ENCODE data around the gene ARL6IP4. TPM values are rescaled to one million over a fixed set of nuclear protein-coding genes. Genes with fewer than 3 reads are reported as not detected.

The ARL6IP4 gene
- total RNA-seq, 1 donor from 2014 or later: 146 TPM

- Mint-ChIP-seq H3K27me3 (ENCODE audit: low read depth) (no peaks in the 10 kb centered on the region), H3K36me3 (ENCODE audit: low read depth) (peaks cover 3% of the 10 kb centered on the region), H3K4me1 (ENCODE audit: low read depth) (no peaks in the 10 kb centered on the region), H3K9me3 (ENCODE audit: low read depth) (no peaks in the 10 kb centered on the region), H3K4me3 (ENCODE audit: unreplicated experiment) (no peak overlapping the region), H3K27ac (ENCODE audit: unreplicated experiment) (no peak overlapping the region)
- TF ChIP-seq CTCF (IDR thresholded peaks at IDR 0.05): no peak
- DNase-seq (ENCODE audit: low spot score): peak; percentile 75
Measured at GRCh38 chr12:122995503-122996187, 15.2 kb downstream of the ARL6IP4 start.

GRCh38 chr12:122996188-122996601 is 15.7 kb downstream of the ARL6IP4 start:
- Mint-ChIP-seq H3K4me1 (ENCODE audit: low read depth) (no peaks in the 10 kb centered on the region), H3K4me3 (ENCODE audit: unreplicated experiment) (no peak overlapping the region), H3K9me3 (ENCODE audit: low read depth) (no peaks in the 10 kb centered on the region), H3K27me3 (ENCODE audit: low read depth) (no peaks in the 10 kb centered on the region), H3K27ac (ENCODE audit: unreplicated experiment) (no peak overlapping the region), H3K36me3 (ENCODE audit: low read depth) (peaks cover 3% of the 10 kb centered on the region)
- no peak for DNase-seq (ENCODE audit: low spot score)
- TF ChIP-seq CTCF (IDR thresholded peaks at IDR 0.05): no peak

GRCh38 chr12:122996621-122997342 is 16.3 kb downstream of the ARL6IP4 start:
- TF ChIP-seq CTCF (IDR thresholded peaks at IDR 0.05): no peak
- H3K36me3 Mint-ChIP-seq (ENCODE audit: low read depth): peaks cover 3% of the 10 kb centered on the region
- H3K9me3 Mint-ChIP-seq (ENCODE audit: low read depth): no peaks in the 10 kb centered on the region
- no peak overlapping the region for H3K4me3 Mint-ChIP-seq (ENCODE audit: unreplicated experiment)
- no peak overlapping the region for H3K27ac Mint-ChIP-seq (ENCODE audit: unreplicated experiment)
- DNase-seq (ENCODE audit: low spot score): peak; percentile 72
- no peaks in the 10 kb centered on the region for H3K4me1 Mint-ChIP-seq (ENCODE audit: low read depth)
- no peaks in the 10 kb centered on the region for H3K27me3 Mint-ChIP-seq (ENCODE audit: low read depth)

GRCh38 chr12:122997343-122998250 is 17.1 kb downstream of the ARL6IP4 start:
- TF ChIP-seq CTCF (IDR thresholded peaks at IDR 0.05): no peak
- H3K27ac Mint-ChIP-seq (ENCODE audit: unreplicated experiment): no peak overlapping the region
- no peaks in the 10 kb centered on the region for H3K4me1 Mint-ChIP-seq (ENCODE audit: low read depth)
- DNase-seq (ENCODE audit: low spot score): peak; percentile 93
- no peaks in the 10 kb centered on the region for H3K9me3 Mint-ChIP-seq (ENCODE audit: low read depth)
- peaks cover 3% of the 10 kb centered on the region for H3K36me3 Mint-ChIP-seq (ENCODE audit: low read depth)
- no peak overlapping the region for H3K4me3 Mint-ChIP-seq (ENCODE audit: unreplicated experiment)
- no peaks in the 10 kb centered on the region for H3K27me3 Mint-ChIP-seq (ENCODE audit: low read depth)

GRCh38 chr12:122998316-122998715 is 17.8 kb downstream of the ARL6IP4 start:
- DNase-seq (ENCODE audit: low spot score): peak; percentile 85
- H3K27me3 Mint-ChIP-seq (ENCODE audit: low read depth): no peaks in the 10 kb centered on the region
- peaks cover 3% of the 10 kb centered on the region for H3K36me3 Mint-ChIP-seq (ENCODE audit: low read depth)
- H3K4me3 Mint-ChIP-seq (ENCODE audit: unreplicated experiment): no peak overlapping the region
- no peaks in the 10 kb centered on the region for H3K4me1 Mint-ChIP-seq (ENCODE audit: low read depth)
- H3K9me3 Mint-ChIP-seq (ENCODE audit: low read depth): no peaks in the 10 kb centered on the region
- no peak for TF ChIP-seq CTCF (IDR thresholded peaks at IDR 0.05)
- H3K27ac Mint-ChIP-seq (ENCODE audit: unreplicated experiment): no peak overlapping the region
